K562 (cell line): Measurements from ENCODE around the gene ERVK3-1. TPM values are rescaled to one million over a fixed set of nuclear protein-coding genes. Genes with fewer than 3 reads are reported as not detected.

Source experiments
- BHLHE40 ChIP-seq: IDR thresholded peaks from 2 replicates; pipeline ENCODE4 v1.6.1; 2011; ENCODE audit warnings: low read length, improper control_type of control experiment
- CREBBP ChIP-seq: IDR thresholded peaks from one replicate; pipeline ENCODE4 v1.6.1; 2012; ENCODE audit warnings: low read depth, mild to moderate bottlenecking, control low read depth, inconsistent platforms, low read length
- EHMT2 ChIP-seq: fragments of 450-650 bp; IDR thresholded peaks from 2 replicates; pipeline ENCODE4 v1.6.1; 2018; ENCODE audit warnings: antibody characterized with exemption
- FOXJ3 ChIP-seq: sonication (generic); formaldehyde crosslinking; IDR thresholded peaks from 2 replicates; pipeline ENCODE4 v1.4.0; 2020; ENCODE audit warnings: mild to moderate bottlenecking, missing genetic modification reagents
- LARP7 ChIP-seq: fragments of 450-650 bp; IDR thresholded peaks from 2 replicates; pipeline ENCODE4 v1.6.1; 2016
- MECOM ChIP-seq: fragments of 250-450 bp; sonication (Bioruptor Pico); IDR thresholded peaks from 2 replicates; pipeline ENCODE4 v1.8.0; 2022; ENCODE audit warnings: inconsistent platforms
- MIER1 ChIP-seq: fragments of 450-650 bp; IDR thresholded peaks from 2 replicates; pipeline ENCODE4 v1.6.1; 2016; ENCODE audit warnings: antibody characterized with exemption, mild to moderate bottlenecking, low read depth
- POLR2G ChIP-seq: fragments of 200-400 bp; formaldehyde crosslinking; IDR thresholded peaks from 2 replicates; pipeline ENCODE4 v1.6.1; 2017; ENCODE audit warnings: low read depth, mild to moderate bottlenecking, antibody characterized with exemption, low read length, moderate library complexity
- RBM22 ChIP-seq: fragments of 200-400 bp; formaldehyde crosslinking; IDR thresholded peaks from 2 replicates; pipeline ENCODE4 v1.6.1; 2018; ENCODE audit warnings: low read length, low read depth; ENCODE audit not compliant: poor library complexity, severe bottlenecking
- SMAD3 ChIP-seq: fragments of 450-650 bp; formaldehyde crosslinking; conservative IDR thresholded peaks from 2 replicates; pipeline ENCODE4 v1.4.0; 2020; ENCODE audit warnings: mild to moderate bottlenecking
- SMAD4 ChIP-seq: fragments of 250-450 bp; sonication (Bioruptor Pico); conservative IDR thresholded peaks from 2 replicates; pipeline ENCODE4 v1.8.0; 2021; ENCODE audit warnings: inconsistent platforms, mild to moderate bottlenecking, moderate library complexity
- SMARCA5 ChIP-seq: fragments of 450-650 bp; IDR thresholded peaks from 2 replicates; pipeline ENCODE4 v1.6.1; 2016
- SP1 ChIP-seq: sonication (generic); formaldehyde crosslinking; IDR thresholded peaks from 2 replicates; pipeline ENCODE4 v1.8.1; 2022; ENCODE audit warnings: mild to moderate bottlenecking, missing genetic modification reagents
- STAT6 ChIP-seq: sonication (generic); formaldehyde crosslinking; IDR thresholded peaks from 2 replicates; pipeline ENCODE4 v1.8.1; 2023; ENCODE audit warnings: mild to moderate bottlenecking, missing genetic modification reagents
- ZC3H8 ChIP-seq: fragments of 450-650 bp; IDR thresholded peaks from 2 replicates; pipeline ENCODE4 v1.6.1; 2017
- ZNF668 ChIP-seq: fragments of 250-450 bp; sonication (Bioruptor Pico); IDR thresholded peaks from 2 replicates; pipeline ENCODE4 v1.8.0; 2022; ENCODE audit warnings: mild to moderate bottlenecking, inconsistent platforms
- polyA plus RNA-seq, 8 experiments: library from polyadenylated mRNA; depleted of rRNA in 4 of 8; stranded (reverse) in 5 of 8; unstranded in 3 of 8; fragments of >200 nt; fragmentation: Nextera tagmentation in 2 of 8; fragmentation: Illumina TruSeq in 1 of 8; extraction: Ambion mirVana in 2 of 8; extraction: Trizol in 1 of 8; gene quantifications; 2 replicates each; pipeline versions ENCODE4 v1.2.1 to v1.2.3, GENCODE V29; 2011 to 2014; ENCODE audit warnings: inconsistent platforms in 1 of 8, missing spikeins in 1 of 8
- total RNA-seq, 7 experiments: library from RNA; depleted of rRNA in 6 of 7; stranded (reverse); fragments of >200 nt in 6 of 7; fragmentation: Illumina TruSeq in 2 of 7; extraction: Trizol in 2 of 7; gene quantifications; 2 replicates each; pipeline versions ENCODE4 v1.2.1 to v1.2.3, GENCODE V29; 2011 to 2021; ENCODE audit warnings: low replicate concordance in 1 of 7
- TF ChIP-seq, protein P1 (sequence below): sonication (generic); formaldehyde crosslinking; IDR thresholded peaks from 2 replicates; pipeline ENCODE4 v1.8.0; 2023; ENCODE audit warnings: mild to moderate bottlenecking, missing genetic modification reagents
- TF ChIP-seq, protein P2 (sequence below): fragments of 450-650 bp; IDR thresholded peaks from 2 replicates; pipeline ENCODE4 v1.6.1; 2016; ENCODE audit warnings: antibody characterized with exemption
- TF ChIP-seq, protein P3 (sequence below): fragments of 250-450 bp; sonication (Bioruptor Pico); IDR thresholded peaks from 2 replicates; pipeline ENCODE4 v1.5.1; 2021; ENCODE audit warnings: mild to moderate bottlenecking

ERVK3-1 gene
- total and polyA plus RNA-seq, 9 of the 15 experiments (the other 6 are each of a cell fraction or from before 2014, with no cell fraction given): 87.6 to 299 (median 119) TPM

- TF ChIP-seq ZNF668 (CRISPR knock-in tag) (0 out of 2 replicates have a peak, but pooled peaks have one; percentile 64), STAT6 (CRISPR knock-in tag) (peak; percentile 91; the same call in 1 of the 2 replicates), SMAD3 (CRISPR knock-in tag) (no peak), MIER1 (no peak), LARP7 (no peak), MECOM (no peak), BHLHE40 (no peak), FOXJ3 (CRISPR knock-in tag) (no peak), SMARCA5 (0 out of 2 replicates have a peak, but pooled peaks have one; percentile 15), CREBBP (no peak), POLR2G (peak; percentile 73), EHMT2 (no peak), SP1 (CRISPR knock-in tag) (peak; percentile 14), SMAD4 (CRISPR knock-in tag) (0 out of 2 replicates have a peak, but pooled peaks have one; percentile 25), ZC3H8 (no peak), RBM22 (peak; percentile 68)
- TF ChIP-seq, protein P1, sequence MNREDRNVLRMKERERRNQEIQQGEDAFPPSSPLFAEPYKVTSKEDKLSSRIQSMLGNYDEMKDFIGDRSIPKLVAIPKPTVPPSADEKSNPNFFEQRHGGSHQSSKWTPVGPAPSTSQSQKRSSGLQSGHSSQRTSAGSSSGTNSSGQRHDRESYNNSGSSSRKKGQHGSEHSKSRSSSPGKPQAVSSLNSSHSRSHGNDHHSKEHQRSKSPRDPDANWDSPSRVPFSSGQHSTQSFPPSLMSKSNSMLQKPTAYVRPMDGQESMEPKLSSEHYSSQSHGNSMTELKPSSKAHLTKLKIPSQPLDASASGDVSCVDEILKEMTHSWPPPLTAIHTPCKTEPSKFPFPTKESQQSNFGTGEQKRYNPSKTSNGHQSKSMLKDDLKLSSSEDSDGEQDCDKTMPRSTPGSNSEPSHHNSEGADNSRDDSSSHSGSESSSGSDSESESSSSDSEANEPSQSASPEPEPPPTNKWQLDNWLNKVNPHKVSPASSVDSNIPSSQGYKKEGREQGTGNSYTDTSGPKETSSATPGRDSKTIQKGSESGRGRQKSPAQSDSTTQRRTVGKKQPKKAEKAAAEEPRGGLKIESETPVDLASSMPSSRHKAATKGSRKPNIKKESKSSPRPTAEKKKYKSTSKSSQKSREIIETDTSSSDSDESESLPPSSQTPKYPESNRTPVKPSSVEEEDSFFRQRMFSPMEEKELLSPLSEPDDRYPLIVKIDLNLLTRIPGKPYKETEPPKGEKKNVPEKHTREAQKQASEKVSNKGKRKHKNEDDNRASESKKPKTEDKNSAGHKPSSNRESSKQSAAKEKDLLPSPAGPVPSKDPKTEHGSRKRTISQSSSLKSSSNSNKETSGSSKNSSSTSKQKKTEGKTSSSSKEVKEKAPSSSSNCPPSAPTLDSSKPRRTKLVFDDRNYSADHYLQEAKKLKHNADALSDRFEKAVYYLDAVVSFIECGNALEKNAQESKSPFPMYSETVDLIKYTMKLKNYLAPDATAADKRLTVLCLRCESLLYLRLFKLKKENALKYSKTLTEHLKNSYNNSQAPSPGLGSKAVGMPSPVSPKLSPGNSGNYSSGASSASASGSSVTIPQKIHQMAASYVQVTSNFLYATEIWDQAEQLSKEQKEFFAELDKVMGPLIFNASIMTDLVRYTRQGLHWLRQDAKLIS (CRISPR knock-in tag): peak; percentile 66
- TF ChIP-seq, protein P2, sequence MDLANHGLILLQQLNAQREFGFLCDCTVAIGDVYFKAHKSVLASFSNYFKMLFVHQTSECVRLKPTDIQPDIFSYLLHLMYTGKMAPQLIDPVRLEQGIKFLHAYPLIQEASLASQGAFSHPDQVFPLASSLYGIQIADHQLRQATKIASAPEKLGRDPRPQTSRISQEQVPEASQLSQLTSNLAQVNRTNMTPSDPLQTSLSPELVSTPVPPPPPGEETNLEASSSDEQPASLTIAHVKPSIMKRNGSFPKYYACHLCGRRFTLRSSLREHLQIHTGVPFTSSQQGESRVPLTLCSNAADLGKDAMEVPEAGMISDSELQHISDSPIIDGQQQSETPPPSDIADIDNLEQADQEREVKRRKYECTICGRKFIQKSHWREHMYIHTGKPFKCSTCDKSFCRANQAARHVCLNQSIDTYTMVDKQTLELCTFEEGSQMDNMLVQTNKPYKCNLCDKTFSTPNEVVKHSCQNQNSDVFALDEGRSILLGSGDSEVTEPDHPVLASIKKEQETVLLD: 0 out of 2 replicates have a peak, but pooled peaks have one; percentile 22
- TF ChIP-seq, protein P3, sequence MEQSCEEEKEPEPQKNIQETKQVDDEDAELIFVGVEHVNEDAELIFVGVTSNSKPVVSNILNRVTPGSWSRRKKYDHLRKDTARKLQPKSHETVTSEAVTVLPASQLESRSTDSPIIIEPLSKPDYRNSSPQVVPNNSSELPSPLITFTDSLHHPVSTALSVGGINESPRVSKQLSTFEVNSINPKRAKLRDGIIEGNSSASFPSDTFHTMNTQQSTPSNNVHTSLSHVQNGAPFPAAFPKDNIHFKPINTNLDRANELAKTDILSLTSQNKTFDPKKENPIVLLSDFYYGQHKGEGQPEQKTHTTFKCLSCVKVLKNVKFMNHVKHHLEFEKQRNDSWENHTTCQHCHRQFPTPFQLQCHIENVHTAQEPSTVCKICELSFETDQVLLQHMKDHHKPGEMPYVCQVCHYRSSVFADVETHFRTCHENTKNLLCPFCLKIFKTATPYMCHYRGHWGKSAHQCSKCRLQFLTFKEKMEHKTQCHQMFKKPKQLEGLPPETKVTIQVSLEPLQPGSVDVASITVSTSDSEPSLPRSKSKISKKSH (CRISPR knock-in tag): no peak
These were observed 25.9 kb upstream of the ERVK3-1 start (continued) for GRCh38 chr19:58279042-58279924.
